Measurements from ENCODE around the gene CAMSAP2.

GRCh38 chr1:200808846-200809245 is 70.2 kb downstream of the CAMSAP2 start:
- TF ChIP-seq, protein P1, sequence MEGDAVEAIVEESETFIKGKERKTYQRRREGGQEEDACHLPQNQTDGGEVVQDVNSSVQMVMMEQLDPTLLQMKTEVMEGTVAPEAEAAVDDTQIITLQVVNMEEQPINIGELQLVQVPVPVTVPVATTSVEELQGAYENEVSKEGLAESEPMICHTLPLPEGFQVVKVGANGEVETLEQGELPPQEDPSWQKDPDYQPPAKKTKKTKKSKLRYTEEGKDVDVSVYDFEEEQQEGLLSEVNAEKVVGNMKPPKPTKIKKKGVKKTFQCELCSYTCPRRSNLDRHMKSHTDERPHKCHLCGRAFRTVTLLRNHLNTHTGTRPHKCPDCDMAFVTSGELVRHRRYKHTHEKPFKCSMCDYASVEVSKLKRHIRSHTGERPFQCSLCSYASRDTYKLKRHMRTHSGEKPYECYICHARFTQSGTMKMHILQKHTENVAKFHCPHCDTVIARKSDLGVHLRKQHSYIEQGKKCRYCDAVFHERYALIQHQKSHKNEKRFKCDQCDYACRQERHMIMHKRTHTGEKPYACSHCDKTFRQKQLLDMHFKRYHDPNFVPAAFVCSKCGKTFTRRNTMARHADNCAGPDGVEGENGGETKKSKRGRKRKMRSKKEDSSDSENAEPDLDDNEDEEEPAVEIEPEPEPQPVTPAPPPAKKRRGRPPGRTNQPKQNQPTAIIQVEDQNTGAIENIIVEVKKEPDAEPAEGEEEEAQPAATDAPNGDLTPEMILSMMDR (IDR thresholded peaks at IDR 0.05), result no peak
- TF ChIP-seq POLR2AphosphoS5 (IDR thresholded peaks at IDR 0.05) (no peak), POLR2A (IDR thresholded peaks at IDR 0.05) (no peak)
